Epithelial cell of esophagus (primary cell): ENCODE data around the gene FGF2.
"Not testable (repeated sequence)": the region's sequence is repeated elsewhere in the genome, so short reads cannot be mapped to it uniquely, and the experiment has no call there.

ENCODE experiments used
- DNase-seq: peaks from one replicate; pipeline ENCODE4 v3.0.0; 2010; ENCODE audit warnings: low read depth
- H3K4me3 ChIP-seq: 2 replicates; pipeline ENCODE4 v1.5.1; 2011; ENCODE audit warnings: mild to moderate bottlenecking, low read length, control low read depth
- TF ChIP-seq, protein P1 (sequence below): IDR thresholded peaks from 2 replicates; pipeline ENCODE4 v1.5.1; 2011; ENCODE audit warnings: low read depth, mild to moderate bottlenecking, low read length, control low read depth, inconsistent platforms; ENCODE audit not compliant: insufficient read depth; ENCODE audit errors: missing control alignments

Gene FGF2

DNA sequence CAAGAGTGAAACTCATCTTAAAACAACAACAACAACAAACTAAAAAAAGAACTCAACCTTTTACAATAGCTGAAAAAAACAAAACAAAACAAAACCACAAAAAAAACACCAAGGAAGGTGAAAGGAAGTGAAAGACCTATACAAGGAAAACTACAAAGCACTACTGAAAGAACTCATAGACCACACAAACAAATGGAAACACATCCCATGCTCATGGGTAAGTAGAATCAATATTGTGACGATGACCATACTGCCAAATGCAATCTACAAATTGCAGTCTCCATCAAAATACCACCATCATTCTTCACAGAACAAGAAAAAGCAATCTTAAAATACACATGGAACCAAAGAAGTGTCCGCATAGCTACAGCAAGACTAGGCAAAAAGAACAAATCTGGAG, 41.5 kb upstream of the FGF2 start:
- TF ChIP-seq, protein P1, sequence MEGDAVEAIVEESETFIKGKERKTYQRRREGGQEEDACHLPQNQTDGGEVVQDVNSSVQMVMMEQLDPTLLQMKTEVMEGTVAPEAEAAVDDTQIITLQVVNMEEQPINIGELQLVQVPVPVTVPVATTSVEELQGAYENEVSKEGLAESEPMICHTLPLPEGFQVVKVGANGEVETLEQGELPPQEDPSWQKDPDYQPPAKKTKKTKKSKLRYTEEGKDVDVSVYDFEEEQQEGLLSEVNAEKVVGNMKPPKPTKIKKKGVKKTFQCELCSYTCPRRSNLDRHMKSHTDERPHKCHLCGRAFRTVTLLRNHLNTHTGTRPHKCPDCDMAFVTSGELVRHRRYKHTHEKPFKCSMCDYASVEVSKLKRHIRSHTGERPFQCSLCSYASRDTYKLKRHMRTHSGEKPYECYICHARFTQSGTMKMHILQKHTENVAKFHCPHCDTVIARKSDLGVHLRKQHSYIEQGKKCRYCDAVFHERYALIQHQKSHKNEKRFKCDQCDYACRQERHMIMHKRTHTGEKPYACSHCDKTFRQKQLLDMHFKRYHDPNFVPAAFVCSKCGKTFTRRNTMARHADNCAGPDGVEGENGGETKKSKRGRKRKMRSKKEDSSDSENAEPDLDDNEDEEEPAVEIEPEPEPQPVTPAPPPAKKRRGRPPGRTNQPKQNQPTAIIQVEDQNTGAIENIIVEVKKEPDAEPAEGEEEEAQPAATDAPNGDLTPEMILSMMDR: no peak
- DNase-seq: no peak
- H3K4me3 ChIP-seq: no peak overlapping the region

DNA sequence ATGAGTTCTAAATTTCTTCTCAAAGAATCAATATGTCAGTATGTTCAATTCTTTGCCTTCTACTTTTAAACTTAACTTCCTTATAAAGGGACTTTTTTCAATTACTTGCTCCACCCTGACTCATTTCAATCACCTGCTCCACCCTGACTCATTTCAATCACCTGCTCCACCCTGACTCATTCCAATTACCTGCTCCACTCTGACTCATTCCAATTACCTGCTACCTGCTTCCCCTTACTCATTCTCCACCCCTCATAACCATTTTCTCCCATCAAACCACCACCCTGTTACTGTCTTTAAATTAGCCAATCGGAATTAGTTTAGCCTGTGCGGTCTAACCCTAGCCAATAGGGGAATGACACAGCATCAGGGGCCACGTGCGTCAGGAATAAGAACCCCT, 40.3 kb upstream of the FGF2 start:
- DNase-seq: peak; percentile 91
- H3K4me3 ChIP-seq: not testable (repeated sequence)

DNA sequence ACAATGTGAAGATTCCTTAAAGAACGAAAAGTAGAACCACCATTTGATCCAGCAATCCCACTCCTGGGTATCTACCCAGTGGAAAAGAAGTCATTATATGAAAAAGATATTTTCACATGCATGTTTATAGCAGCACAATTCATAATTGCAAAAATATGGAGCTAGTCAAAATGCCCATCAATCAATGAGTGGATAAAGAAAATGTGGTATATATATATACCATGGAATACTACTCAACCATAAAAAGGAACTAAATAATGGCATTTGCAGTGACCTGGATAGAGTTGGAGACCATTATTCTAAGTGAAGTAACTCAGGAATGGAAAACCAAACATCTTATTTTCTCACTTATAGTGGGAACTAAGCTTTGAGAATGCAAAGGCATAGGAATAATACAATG, 39.7 kb upstream of the FGF2 start:
- not testable (repeated sequence) for H3K4me3 ChIP-seq, DNase-seq

DNA sequence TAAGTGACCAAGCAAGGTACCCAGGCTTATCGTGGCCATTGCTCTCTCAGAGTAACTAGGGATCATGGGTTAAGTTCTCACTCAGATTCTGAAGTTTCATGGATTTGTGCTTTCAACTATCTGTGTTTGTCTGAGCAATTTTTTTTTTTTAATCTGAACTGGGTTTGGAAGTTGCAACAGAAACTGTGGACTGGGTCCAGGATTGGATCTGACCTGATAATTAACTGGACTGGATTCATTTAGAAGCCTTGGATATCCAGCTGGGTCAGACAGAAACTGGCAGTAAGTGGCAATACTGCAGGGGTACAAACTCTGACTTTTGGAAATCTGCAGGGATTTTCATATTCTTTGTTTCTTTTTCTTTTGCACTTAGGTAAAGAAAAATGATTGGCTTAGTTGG, 38.7 kb upstream of the FGF2 start:
- TF ChIP-seq, protein P1: no peak
- DNase-seq: no peak
- H3K4me3 ChIP-seq: no peak overlapping the region

DNA sequence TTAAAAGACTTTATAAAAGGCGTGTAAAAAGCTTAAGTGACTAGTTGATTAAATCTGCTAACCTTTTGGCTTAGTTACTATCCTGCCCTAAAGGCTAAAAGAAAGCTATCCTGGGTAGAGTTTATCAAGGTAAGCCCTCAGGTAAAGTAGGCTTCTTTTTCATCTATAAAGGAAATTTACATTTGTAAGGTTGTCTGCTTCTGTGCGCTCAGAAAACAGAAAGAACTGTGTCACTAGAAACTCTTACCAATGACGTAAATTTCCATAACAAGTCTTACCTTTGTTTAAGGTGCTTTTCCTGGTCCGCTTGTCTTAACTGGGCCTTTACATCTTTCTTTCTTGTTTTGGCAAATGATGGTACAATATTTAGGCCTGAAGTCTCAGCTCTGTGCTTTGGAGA, 37.7 kb upstream of the FGF2 start:
- TF ChIP-seq, protein P1: no peak
- DNase-seq: no peak
- H3K4me3 ChIP-seq: no peak overlapping the region

DNA sequence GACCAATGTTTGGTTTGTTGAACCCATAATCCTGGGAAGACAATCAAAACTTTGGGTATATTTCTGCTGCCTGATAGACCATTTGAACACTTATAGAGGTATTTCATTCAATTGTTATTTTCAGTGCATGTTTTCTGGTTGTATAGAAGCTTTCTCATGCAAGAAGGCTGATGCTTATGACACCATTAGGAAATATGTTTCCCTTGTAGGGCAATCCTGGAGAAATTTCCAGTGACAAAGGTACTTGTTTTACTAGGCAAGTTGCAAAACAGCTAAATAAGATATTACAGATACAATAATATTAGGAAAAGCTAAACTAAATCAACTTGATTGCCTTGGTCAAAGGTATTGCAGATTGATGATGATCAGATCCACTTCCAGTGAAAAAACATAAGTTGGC, 32.8 kb upstream of the FGF2 start:
- no peak overlapping the region for H3K4me3 ChIP-seq
- TF ChIP-seq, protein P1: no peak
- DNase-seq: no peak

DNA sequence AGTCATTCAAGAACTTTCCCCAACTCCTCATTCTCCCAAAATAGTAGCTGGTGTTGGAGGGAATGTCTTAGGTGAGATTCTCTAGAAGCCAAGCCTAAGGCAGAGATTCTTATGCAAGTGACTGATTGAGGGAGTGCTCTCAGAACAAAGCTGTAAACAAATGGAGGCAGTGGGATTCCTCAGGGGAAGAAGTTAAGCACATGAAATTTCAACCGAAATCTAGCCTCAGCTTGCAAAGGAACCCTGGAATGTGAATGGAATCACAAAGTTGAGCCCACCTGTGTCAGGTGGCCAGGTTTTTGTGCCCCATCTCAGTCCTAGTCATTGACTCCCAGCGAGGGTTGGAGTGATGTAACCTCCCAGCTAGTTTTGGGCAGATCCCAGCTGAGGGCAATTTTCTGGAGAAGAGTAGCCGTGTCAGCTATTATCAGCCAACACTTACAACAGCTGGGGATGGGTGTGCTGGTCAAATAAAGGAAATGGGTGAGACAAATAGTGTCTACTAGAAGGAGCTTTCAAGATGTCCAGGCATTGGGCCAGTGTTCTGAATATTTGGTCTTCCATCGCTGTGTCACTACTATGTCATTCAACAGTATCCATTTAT, 29.7 kb upstream of the FGF2 start:
- no peak overlapping the region for H3K4me3 ChIP-seq
- no peak for DNase-seq
- TF ChIP-seq, protein P1: no peak

DNA sequence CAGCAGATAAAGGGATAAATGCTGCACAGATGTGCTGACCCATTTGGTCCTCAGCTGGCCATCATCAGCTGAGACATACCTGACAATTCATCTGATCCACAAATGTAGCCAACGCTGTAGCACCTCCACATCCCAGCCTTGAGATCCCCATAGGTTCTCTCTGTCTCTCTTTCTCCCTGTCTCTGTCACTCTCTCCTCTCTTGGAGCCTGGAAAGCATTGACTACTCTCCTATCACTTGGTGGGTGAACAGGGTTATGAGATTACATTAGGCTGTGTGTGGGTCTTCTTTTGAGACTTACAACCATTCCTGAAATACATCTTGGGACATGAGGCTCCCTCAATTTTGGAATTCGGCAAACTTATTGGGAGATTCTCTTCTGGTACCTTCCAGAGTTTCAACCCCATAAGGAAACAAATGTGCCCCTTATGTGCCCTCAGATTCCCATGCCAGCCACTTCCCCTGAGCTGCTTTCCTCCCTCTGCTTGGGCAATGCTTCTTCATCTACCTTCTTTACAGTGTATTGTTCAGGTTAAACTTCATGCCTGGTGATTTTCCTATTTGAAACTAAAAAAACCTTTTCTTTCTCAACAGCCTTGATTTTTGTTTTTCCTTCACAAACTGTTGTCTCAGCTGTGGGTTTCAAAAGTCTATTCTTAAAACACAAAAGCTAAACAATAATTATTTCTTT, 29.1 kb upstream of the FGF2 start:
- no peak for DNase-seq
- H3K4me3 ChIP-seq: no peak overlapping the region

More for the DNA sequence above, 29.1 kb upstream of the FGF2 start:
- TF ChIP-seq, protein P1: no peak
